T-cell (primary cell): Measurements from ENCODE around the gene MUCL3. TPM values are rescaled to one million over a fixed set of nuclear protein-coding genes. Genes with fewer than 3 reads are reported as not detected.
A peak's percentile ranks its signal among the peaks of the same experiment; 100 is the strongest.
"Not testable (repeated sequence)": the region's sequence is repeated elsewhere in the genome, so short reads cannot be mapped to it uniquely, and the experiment has no call there.

Experiments used
- ATAC-seq, 4 experiments: fragments of 200-7000 bp in 3 of 4; fragments of 150-1000 bp in 1 of 4; cut with Tn5 transposase; replicated peaks in 1 of 4; 1 replicate in 3 of 4; 2 replicates in 1 of 4; pipeline ENCODE4 v1.10.0; 2021; ENCODE audit warnings: moderate library complexity in 3 of 4, mild to moderate bottlenecking in 2 of 4, moderate number of reproducible peaks in 1 of 4
- CTCF ChIA-PET, 2 donors: fragments of 300-600 bp; sonication (Branson Sonifier 250); formaldehyde crosslinking; loops; one replicate each; lab custom pipeline; 2022; ENCODE audit warnings: antibody characterized with exemption in 2 of 2; lab: Charles Lee
- POLR2A ChIA-PET, 2 donors: fragments of 300-600 bp; sonication (Branson Sonifier 250); formaldehyde crosslinking; loops; one replicate each; lab custom pipeline; 2022; ENCODE audit warnings: antibody characterized with exemption in 2 of 2; lab: Charles Lee
- DNase-seq, 35 experiments: peaks; one replicate each; pipeline versions ENCODE4 v3.0.0 to v3.0.0-alpha.2; 2013 to 2023
- H3K27ac ChIP-seq: one replicate; pipeline ENCODE4 v1.5.1; 2013; ENCODE audit warnings: low read length
- H3K27me3 ChIP-seq, 2 experiments: replicated peaks in 1 of 2; 1 replicate in 1 of 2; 2 replicates in 1 of 2; pipeline versions ENCODE4 v1.6.1 to v1.7.0; 2013; ENCODE audit warnings: low read length in 1 of 2, mixed read lengths in 1 of 2; ENCODE audit not compliant: control insufficient read depth in 2 of 2, insufficient read depth in 2 of 2; ENCODE audit errors: extremely low read depth in 1 of 2
- H3K36me3 ChIP-seq, 2 donors: 1 replicate in 1 of 2; 2 replicates in 1 of 2; pipeline versions ENCODE4 v1.6.1 to v1.7.0; 2013; ENCODE audit warnings: low read length in 1 of 2; ENCODE audit not compliant: control insufficient read depth in 2 of 2, insufficient read depth in 1 of 2; ENCODE audit errors: extremely low read depth in 1 of 2
- H3K4me1 ChIP-seq, 2 experiments: 1 replicate in 1 of 2; 2 replicates in 1 of 2; pipeline versions ENCODE4 v1.6.1 to v1.7.0; 2013; ENCODE audit warnings: low read length in 2 of 2, mixed read lengths in 1 of 2; ENCODE audit not compliant: insufficient read depth in 2 of 2, control insufficient read depth in 1 of 2; ENCODE audit errors: extremely low read depth in 1 of 2
- H3K4me3 ChIP-seq, 2 donors: 1 replicate in 1 of 2; 2 replicates in 1 of 2; pipeline versions ENCODE4 v1.5.1 to v1.7.0; 2013; ENCODE audit warnings: mild to moderate bottlenecking in 2 of 2, low read length in 1 of 2, moderate library complexity in 1 of 2; ENCODE audit not compliant: control insufficient read depth in 1 of 2; ENCODE audit errors: extremely low read depth in 1 of 2
- H3K9me3 ChIP-seq: 2 replicates; pipeline ENCODE4 v1.7.0; 2013
- H3K27ac Mint-ChIP-seq, 2 donors: one replicate each; pipeline ENCODE4 v1.8.0; 2020 to 2021; ENCODE audit warnings: mild to moderate bottlenecking in 2 of 2, mixed read lengths in 2 of 2
- H3K27me3 Mint-ChIP-seq, 2 donors: one replicate each; pipeline ENCODE4 v1.8.0; 2021 to 2022; ENCODE audit warnings: mixed read lengths in 2 of 2
- H3K36me3 Mint-ChIP-seq: one replicate; pipeline ENCODE4 v1.8.0; 2021; ENCODE audit warnings: mixed read lengths
- H3K4me1 Mint-ChIP-seq, 3 donors: one replicate each; pipeline ENCODE4 v1.8.0; 2020 to 2022; ENCODE audit warnings: mixed read lengths in 3 of 3, mild to moderate bottlenecking in 1 of 3
- H3K4me3 Mint-ChIP-seq, 3 donors: one replicate each; pipeline ENCODE4 v1.8.0; 2020 to 2022; ENCODE audit warnings: mild to moderate bottlenecking in 3 of 3, mixed read lengths in 3 of 3, moderate library complexity in 3 of 3
- H3K9me3 Mint-ChIP-seq, 3 donors: one replicate each; pipeline ENCODE4 v1.8.0; 2020 to 2022; ENCODE audit warnings: mixed read lengths in 3 of 3
- WGBS: methylation state at CpG from one replicate; pipeline ENCODE4 v1.1.5; 2013; ENCODE audit warnings: missing lambda C conversion rate; ENCODE audit not compliant: insufficient coverage; 5-methylcytosine and 5-hydroxymethylcytosine counted together
- total RNA-seq, 35 experiments: library from RNA in 6 of 35; stranded (reverse) in 6 of 35; fragments of 120-200 nt in 1 of 35; gene quantifications; one replicate each; pipeline versions ENCODE4 v1.2.1 to v1.2.4 and lab custom pipeline; 2013 to 2026

MUCL3 gene
- total RNA-seq, 5 donors from 2014 or later (not counting 1 experiment from before 2014, with no cell fraction given): 0.09 TPM; not detected in 4

GRCh38 chr6:30901436-30901835 lies 39.3 kb upstream of the MUCL3 start:
- POLR2A ChIA-PET: interaction anchor here in 1 of 2 donors (0.6 kb wide), 1 partner anchor 12 kb away, joined by 5 read pairs; no protein-coding TSS in a partner anchor

GRCh38 chr6:30902196-30902595 lies 38.6 kb upstream of the MUCL3 start:
- H3K4me3 Mint-ChIP-seq, DNase-seq, H3K27ac Mint-ChIP-seq, ATAC-seq, CTCF ChIA-PET, H3K9me3 Mint-ChIP-seq, H3K4me1 ChIP-seq, H3K27me3 ChIP-seq, H3K4me1 Mint-ChIP-seq, H3K36me3 ChIP-seq, H3K27me3 Mint-ChIP-seq, H3K9me3 ChIP-seq, POLR2A ChIA-PET, H3K4me3 ChIP-seq, H3K27ac ChIP-seq: not testable (repeated sequence)
- H3K36me3 Mint-ChIP-seq: peaks cover 11% of the 10 kb centered on the region
- 88% methylated on average over 7 of the region's 9 CpGs for WGBS

More at GRCh38 chr6:30901436-30901835, 39.3 kb upstream of the MUCL3 start:
- Histone ChIP-seq H3K4me3 (no peak overlapping the region), H3K4me1 (no peaks in the 10 kb centered on the region), H3K36me3 (peaks cover 6 to 10% of the 10 kb centered on the region in 2 donors), H3K27ac (no peak overlapping the region), H3K9me3 (no peaks in the 10 kb centered on the region), H3K27me3 (no peaks in the 10 kb centered on the region)
- Mint-ChIP-seq H3K4me3 (no peak overlapping the region), H3K27me3 (no peaks in the 10 kb centered on the region), H3K36me3 (peaks cover 11% of the 10 kb centered on the region), H3K27ac (no peak overlapping the region), H3K9me3 (no peaks in the 10 kb centered on the region), H3K4me1 (peaks cover 0 to 5% (median 0%) of the 10 kb centered on the region in 3 donors)
- DNase-seq (no peak), ATAC-seq (no peak)
- CTCF ChIA-PET: interaction anchor here in 1 of 2 donors (0.5 kb wide), 1 partner anchor 1967 kb away, joined by 4 read pairs; no protein-coding TSS in a partner anchor

DNA sequence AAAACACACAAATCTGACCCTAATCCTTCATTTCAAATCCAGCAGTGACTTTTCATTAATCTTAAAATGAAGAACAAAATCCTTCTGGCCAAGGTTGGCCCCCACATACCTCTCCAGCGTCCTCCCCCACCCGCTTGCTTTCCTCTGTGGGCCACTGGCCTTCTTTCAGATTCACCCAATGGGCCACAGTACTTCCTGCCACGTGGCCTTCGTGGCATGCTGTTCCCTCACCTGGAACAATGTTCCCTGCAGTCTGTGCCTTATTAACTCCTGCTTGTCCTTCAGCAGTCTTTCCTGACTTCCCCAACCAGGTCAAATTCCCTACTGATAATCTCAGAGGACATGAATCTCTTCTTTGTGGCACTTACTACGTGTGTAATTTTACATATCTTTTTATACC lies 38.1 kb upstream of the MUCL3 start:
- 48% methylated on average over 4 of the region's 5 CpGs for WGBS
- H3K4me3 ChIP-seq: no peak overlapping the region
- ATAC-seq (no peak), DNase-seq (no peak)
- H3K4me3 Mint-ChIP-seq: no peak overlapping the region
- no peaks in the 10 kb centered on the region for H3K9me3 Mint-ChIP-seq
- H3K27ac ChIP-seq: no peak overlapping the region
- H3K27ac Mint-ChIP-seq: no peak overlapping the region
- H3K36me3 ChIP-seq: peaks cover 6 to 10% of the 10 kb centered on the region in 2 donors
- peaks cover 2 to 9% (median 8%) of the 10 kb centered on the region in 3 donors for H3K4me1 Mint-ChIP-seq
- peaks cover 0 to 5% of the 10 kb centered on the region in 2 experiments for H3K4me1 ChIP-seq
- H3K9me3 ChIP-seq: no peaks in the 10 kb centered on the region
- H3K27me3 ChIP-seq: no peaks in the 10 kb centered on the region
- peaks cover 11% of the 10 kb centered on the region for H3K36me3 Mint-ChIP-seq
- ChIA-PET POLR2A (no interaction called here), CTCF (interaction anchor here in 1 of 2 donors (0.6 kb wide), 1 partner anchor 420 kb away, joined by 3 read pairs; no protein-coding TSS in a partner anchor)
- H3K27me3 Mint-ChIP-seq: no peaks in the 10 kb centered on the region

DNA sequence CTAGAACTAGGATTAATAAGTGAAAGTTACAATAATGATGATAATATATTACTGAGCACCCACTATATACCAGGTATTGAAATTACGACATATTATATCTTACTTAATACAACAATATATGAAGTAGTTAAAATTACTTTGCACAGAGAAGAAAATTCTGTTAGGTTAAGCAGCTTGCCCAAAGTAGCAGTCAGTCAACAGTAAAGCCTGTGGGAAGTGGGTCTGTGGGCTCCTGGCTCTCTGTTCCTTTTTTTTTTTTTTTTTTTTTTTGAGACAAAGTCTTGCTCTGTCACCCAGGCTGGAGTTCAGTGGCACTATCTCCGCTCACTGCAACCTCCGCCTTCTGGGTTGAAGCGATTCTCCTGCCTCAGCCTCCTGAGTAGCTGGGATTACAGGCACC lies 37.5 kb upstream of the MUCL3 start:
- WGBS: no CpG with 5 or more reads among the region's 4 CpGs

DNA sequence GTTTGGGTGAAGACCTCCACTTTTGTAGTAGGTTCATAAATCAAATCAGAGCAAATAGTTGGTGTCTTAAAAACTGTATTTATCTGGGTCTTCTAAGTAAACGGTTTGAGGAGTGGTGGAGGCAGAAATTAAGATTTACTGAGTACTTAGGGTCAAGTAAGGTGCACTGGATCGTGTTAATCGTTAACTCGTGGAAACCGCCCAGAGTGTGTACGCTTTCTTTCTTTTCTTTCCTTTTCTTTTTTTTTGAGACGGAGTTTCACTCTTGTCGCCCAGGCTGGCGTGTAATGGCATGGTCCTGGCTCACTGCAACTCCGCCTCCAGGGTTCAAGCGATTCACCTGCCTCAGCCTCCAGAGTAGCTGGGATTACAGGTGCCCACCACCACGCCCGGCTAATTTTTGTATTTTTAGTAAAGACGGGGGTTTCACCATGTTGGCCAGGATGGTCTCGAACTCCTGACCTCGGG lies 33.4 kb upstream of the MUCL3 start:
- not testable (repeated sequence) for H3K27me3 ChIP-seq, H3K9me3 ChIP-seq, H3K9me3 Mint-ChIP-seq, DNase-seq, ATAC-seq, H3K27ac ChIP-seq, H3K27me3 Mint-ChIP-seq
- peak overlapping the region in 1 of 2 donors; percentile 87 for H3K27ac Mint-ChIP-seq
- Histone ChIP-seq H3K4me1 (peaks cover 6 to 20% of the 10 kb centered on the region in 2 experiments), H3K36me3 (peaks cover 1 to 19% of the 10 kb centered on the region in 2 donors), H3K4me3 (peak overlapping the region; percentile 88 to 91)
- peak overlapping the region; percentile 99 to 100 (median 99) for H3K4me3 Mint-ChIP-seq
- CTCF ChIA-PET: interaction anchor here in 1 of 2 donors (1.0 kb wide), 2 partner anchors 27 to 228 kb away, joined by 3 to 4 read pairs; no protein-coding TSS in a partner anchor
- POLR2A ChIA-PET: interaction anchor here (0.6 to 1.1 kb wide), 3 partner anchors 293 to 900 kb away, joined by 3 to 9 read pairs (median 3); partner anchors contain the start of gene PPP1R11 (in 1 of the 2)
- H3K4me1 Mint-ChIP-seq: peaks cover 17 to 27% (median 25%) of the 10 kb centered on the region in 3 donors
- peaks cover 14% of the 10 kb centered on the region for H3K36me3 Mint-ChIP-seq
- 51% methylated on average over 12 of the region's 16 CpGs for WGBS

More for the DNA sequence above, 37.5 kb upstream of the MUCL3 start:
- Mint-ChIP-seq H3K9me3 (no peaks in the 10 kb centered on the region), H3K4me1 (peaks cover 8 to 14% (median 13%) of the 10 kb centered on the region in 3 donors), H3K27me3 (no peaks in the 10 kb centered on the region), H3K36me3 (peaks cover 6% of the 10 kb centered on the region), H3K27ac (no peak overlapping the region), H3K4me3 (no peak overlapping the region)
- Histone ChIP-seq H3K27me3 (no peaks in the 10 kb centered on the region), H3K27ac (no peak overlapping the region), H3K36me3 (peaks cover 6% of the 10 kb centered on the region in 2 donors), H3K4me3 (no peak overlapping the region), H3K4me1 (peaks cover 0 to 8% of the 10 kb centered on the region in 2 experiments), H3K9me3 (no peaks in the 10 kb centered on the region)
- DNase-seq (no peak), ATAC-seq (no peak)
- ChIA-PET POLR2A (no interaction called here), CTCF (interaction anchor here in 1 of 2 donors (0.6 kb wide), 1 partner anchor 421 kb away, joined by 3 read pairs; no protein-coding TSS in a partner anchor)

DNA sequence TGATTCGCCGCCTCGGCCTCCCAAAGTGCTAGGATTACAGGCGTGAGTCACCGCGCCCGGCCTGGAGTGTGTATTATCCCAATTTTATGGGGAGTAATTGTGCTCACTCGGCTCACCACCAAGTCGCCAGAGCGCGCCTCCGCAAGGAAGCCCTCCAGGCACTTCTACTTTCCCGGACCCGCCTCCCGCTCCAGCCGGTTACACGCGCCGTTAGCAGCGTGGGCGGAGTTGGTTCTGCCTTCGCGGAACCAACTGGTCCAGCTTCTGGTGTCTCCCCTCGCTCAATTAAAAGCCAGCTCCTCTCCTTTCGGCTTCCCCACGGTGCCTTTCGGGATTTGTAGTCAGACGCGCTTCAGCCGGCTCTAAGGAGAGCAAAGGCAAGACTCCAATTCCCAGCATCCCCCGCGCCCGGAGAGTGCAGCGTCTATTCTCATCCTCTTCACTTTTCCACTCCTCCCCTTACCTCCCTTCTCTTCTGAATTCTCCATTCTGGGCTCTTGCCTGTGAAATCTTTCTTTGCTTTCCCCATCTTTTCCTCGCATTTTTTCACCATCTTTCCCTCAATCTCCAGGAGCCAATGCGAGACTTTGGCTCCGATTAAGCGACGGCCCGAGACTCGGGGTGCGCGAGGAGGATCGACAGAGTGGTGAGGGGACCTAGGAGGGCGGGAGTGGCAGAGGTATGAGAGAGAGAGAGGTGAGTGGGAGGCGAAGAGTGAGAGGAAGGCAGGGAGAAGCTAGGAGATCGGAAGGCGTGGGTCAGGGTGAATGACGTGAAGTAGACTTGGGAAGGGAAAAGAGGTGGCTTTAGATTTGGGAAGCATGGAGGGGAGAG lies 32.8 kb upstream of the MUCL3 start, which contains the start of gene GTF2H4:
Gene GTF2H4 (plus strand): TSS at position 450 of the 834 bp plus-strand sequence.
- H3K36me3 ChIP-seq: peaks cover 3 to 19% of the 10 kb centered on the region in 2 donors
- CTCF ChIA-PET: interaction anchor here in 1 of 2 donors (1.0 kb wide), 2 partner anchors 28 to 229 kb away, joined by 3 to 4 read pairs; no protein-coding TSS in a partner anchor
- no peak within 1 kb of the TSS for H3K27ac ChIP-seq
- Mint-ChIP-seq H3K27ac (peak within 1 kb of the TSS; percentile 80 to 87), H3K4me1 (peaks cover 17 to 26% (median 24%) of the 10 kb centered on the region in 3 donors), H3K9me3 (no peaks in the 10 kb centered on the region), H3K27me3 (no peaks in the 10 kb centered on the region), H3K36me3 (peaks cover 18% of the 10 kb centered on the region), H3K4me3 (peak within 1 kb of the TSS; percentile 99 to 100 (median 99))
- POLR2A ChIA-PET: interaction anchor here (0.6 to 1.1 kb wide), 3 partner anchors 293 to 899 kb away, joined by 3 to 9 read pairs (median 3); partner anchors contain the start of gene PPP1R11 (in 1 of the 2)
- under 1% methylated on average over 48 of the region's 49 CpGs for WGBS
- peak; percentile 84 to 97 (median 93) for DNase-seq
- no peaks in the 10 kb centered on the region for H3K9me3 ChIP-seq
- peak; percentile 98 to 100 (median 98) for ATAC-seq
- peak within 1 kb of the TSS; percentile 88 to 91 for H3K4me3 ChIP-seq
- H3K27me3 ChIP-seq: no peaks in the 10 kb centered on the region
- peaks cover 6 to 20% of the 10 kb centered on the region in 2 experiments for H3K4me1 ChIP-seq
